LNCAP (cell line): ENCODE data around the gene GNG3.

Experiments
- TF ChIP-seq, protein P1 (sequence below): fragments of 450-650 bp; IDR thresholded peaks from 2 replicates; pipeline ENCODE4 v1.5.1; 2017; ENCODE audit warnings: mild to moderate bottlenecking

The GNG3 gene

DNA sequence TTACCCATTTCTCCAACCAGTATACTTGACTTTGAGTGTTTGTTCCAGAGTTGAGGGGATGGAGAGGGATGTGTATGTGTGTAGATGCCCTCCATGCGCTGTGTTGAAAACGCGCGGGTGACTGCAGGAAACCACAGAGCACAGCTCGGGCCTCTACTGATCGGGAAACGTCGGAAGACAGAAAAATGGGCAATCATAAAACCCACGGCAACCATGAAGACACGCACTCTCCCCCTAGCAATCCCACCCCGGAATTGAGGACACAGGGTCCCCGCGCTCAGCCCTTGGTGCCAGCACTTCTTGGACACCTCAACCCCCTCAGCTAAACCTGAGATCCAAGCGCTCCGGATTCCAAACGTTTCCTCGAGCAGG is 36.3 kb upstream of the GNG3 start:
- TF ChIP-seq, protein P1, sequence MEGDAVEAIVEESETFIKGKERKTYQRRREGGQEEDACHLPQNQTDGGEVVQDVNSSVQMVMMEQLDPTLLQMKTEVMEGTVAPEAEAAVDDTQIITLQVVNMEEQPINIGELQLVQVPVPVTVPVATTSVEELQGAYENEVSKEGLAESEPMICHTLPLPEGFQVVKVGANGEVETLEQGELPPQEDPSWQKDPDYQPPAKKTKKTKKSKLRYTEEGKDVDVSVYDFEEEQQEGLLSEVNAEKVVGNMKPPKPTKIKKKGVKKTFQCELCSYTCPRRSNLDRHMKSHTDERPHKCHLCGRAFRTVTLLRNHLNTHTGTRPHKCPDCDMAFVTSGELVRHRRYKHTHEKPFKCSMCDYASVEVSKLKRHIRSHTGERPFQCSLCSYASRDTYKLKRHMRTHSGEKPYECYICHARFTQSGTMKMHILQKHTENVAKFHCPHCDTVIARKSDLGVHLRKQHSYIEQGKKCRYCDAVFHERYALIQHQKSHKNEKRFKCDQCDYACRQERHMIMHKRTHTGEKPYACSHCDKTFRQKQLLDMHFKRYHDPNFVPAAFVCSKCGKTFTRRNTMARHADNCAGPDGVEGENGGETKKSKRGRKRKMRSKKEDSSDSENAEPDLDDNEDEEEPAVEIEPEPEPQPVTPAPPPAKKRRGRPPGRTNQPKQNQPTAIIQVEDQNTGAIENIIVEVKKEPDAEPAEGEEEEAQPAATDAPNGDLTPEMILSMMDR, result no peak

DNA sequence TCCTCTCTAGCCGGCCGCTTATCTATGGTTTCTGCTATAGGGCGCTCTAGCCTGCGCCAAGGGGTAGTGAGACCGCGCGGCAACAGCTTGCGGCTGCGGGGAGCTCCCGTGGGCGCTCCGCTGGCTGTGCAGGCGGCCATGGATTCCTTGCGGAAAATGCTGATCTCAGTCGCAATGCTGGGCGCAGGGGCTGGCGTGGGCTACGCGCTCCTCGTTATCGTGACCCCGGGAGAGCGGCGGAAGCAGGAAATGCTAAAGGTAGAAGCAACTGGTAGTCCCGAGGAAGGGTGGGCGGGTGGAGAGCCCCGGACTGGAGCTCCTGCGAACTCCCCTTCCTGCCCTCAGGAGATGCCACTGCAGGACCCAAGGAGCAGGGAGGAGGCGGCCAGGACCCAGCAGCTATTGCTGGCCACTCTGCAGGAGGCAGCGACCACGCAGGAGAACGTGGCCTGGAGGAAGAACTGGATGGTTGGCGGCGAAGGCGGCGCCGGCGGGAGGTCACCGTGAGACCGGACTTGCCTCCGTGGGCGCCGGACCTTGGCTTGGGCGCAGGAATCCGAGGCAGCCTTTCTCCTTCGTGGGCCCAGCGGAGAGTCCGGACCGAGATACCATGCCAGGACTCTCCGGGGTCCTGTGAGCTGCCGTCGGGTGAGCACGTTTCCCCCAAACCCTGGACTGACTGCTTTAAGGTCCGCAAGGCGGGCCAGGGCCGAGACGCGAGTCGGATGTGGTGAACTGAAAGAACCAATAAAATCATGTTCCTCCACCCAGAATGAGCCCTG is 35.7 kb upstream of the GNG3 start, which contains the start of the genes LBHD1 and UQCC3:
TSS of gene LBHD1 (minus strand) at position 660 of the 782 bp plus-strand sequence. CDS start 2,236 bp downstream, outside the sequence.
TSS of gene UQCC3 (plus strand) at position 66 of the 782 bp plus-strand sequence. CDS start at position 139, 73 bp downstream.
- TF ChIP-seq, protein P1, result no peak

DNA sequence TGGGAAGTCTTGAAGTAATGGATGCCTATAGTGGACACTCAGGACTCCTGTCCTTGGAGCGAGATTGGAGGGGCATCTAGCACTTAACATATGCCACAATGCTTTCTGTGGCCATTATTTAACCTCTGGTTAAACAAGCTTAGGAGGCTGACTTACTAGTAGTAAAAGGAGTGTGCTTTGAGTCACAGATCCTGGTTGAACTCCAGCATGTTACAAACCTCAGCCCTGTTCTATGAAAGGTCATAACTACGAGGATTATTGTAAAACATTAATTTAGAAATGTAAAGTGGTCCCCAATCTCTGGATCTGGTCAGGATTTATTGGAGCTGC is 34.3 kb upstream of the GNG3 start:
- TF ChIP-seq, protein P1, result no peak

DNA sequence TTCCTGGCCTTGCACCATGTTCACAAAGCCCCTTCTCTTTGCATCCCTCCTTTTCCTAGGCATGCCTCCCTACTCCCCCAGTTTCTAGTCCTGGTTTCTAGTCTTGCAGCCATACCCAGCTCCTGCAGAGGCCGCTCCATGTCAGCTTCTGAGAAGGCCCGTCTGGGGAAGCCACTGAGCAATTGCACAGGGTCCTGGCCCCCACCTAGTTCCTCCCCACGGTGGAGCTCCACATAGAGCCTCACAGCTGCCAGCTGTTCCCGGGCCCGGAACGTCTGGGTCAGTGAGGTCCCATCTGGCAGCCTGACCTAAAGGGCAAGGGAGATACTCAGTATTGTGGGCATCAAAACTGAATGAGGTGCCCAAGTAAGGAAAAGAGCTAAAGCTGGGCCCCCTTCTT is 30.8 kb upstream of the GNG3 start:
- TF ChIP-seq, protein P1, result no peak

DNA sequence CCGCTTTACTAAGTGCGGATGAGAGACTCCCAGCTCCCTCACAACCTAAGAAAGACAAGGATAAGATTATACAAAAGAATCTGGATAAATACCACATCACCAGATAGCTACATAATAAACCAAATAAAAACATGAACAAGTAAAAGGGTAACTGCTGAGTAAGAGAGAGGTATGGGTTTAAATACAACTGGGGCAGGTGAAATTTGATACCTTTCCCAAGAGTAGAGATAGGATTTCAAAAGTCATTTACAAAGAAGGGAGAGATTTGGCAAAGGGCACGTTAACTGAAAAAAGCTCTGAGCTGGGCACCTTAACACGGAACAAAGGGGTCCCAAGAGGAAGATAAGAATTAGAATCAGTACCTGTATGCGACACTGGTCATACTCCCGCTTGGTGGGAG is 30.3 kb upstream of the GNG3 start:
- TF ChIP-seq, protein P1, result no peak

DNA sequence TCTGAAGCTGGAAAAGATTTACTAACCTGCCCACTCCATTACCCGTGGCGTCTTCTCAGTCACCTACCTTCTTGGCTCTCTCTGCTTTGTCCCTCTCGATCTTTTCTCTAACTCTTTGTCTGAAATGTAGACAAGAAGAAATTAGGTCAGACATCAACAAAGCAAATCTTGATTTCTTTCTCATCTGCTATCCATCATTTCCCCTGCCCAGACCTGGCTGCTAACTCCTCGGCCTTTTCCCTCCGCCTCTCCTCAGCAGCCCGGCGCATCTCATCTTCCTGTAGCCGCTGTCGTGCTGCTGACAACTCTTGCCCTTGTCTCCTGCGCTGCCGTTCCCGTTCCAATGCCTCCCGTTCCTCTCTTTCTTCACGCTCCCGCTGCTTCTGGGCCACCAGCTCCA is 29.8 kb upstream of the GNG3 start:
- TF ChIP-seq, protein P1, result no peak

DNA sequence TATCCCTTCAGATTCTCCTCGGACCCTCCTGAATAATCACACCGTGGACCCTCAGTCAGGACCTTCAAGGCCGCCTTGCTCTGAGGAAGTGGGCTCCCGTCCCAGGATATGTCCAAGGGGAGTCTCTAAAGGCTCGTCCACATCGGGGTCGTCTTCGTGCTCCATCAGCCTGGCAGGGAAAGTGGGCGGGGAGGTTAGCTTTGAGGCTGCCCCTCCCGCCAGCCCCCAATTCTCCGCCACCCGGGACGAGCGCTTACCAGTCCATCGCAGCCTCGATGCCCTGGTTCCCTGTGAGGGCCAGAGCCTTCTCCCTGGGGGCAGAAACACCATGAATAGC is 29.1 kb upstream of the GNG3 start:
- TF ChIP-seq, protein P1, result no peak
